HG03066 (cell line): ENCODE measurements around the gene S100A14.
A peak's percentile ranks its signal among the peaks of the same experiment; 100 is the strongest.
"Not testable (repeated sequence)": the region's sequence is repeated elsewhere in the genome, so short reads cannot be mapped to it uniquely, and the experiment has no call there.

Experiments
- ATAC-seq: cut with Tn5 transposase; IDR thresholded peaks from one replicate; pipeline ENCODE4 v1.9.1; 2021; ENCODE audit warnings: low read depth; ENCODE audit not compliant: unreplicated experiment

The S100A14 gene

DNA sequence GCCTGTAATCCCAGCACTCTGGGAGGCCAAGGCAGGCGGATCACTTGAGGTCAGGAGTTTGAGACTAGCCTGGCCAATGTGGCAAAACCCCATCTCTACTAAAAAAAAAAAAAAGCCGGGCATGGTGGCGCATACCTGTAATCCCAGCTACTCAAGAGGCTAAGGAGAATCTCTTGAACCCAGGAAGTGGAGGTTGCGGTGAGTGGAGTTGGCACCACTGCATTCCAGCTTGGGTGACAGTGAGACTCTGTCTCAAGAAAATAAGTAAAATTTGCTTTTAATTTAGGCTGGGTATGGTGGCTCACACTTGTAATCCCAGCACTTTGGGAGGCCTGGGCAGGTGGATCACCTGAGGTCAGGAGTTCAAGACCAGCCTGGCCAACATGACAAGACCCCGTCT is 24.1 kb upstream of the S100A14 start:
- not testable (repeated sequence) for ATAC-seq

DNA sequence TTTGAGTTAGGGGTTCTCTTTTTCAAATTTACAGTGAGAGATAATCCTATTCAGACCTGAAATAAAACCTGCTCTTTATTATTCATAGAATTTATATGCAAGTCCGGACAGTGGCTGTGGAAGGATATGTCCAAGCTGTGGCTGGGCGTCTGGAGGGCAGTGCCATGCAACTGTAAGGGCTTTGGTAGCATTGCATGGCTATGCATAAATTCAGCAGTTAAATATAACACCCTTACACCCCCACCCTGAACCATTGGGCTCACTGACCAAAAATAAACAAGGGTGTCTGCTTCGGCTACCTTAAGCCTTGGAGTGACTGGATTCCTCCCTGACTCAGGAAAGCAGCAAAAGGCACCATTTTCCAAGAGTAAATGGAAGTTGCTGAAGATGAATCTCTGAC is 23.2 kb upstream of the S100A14 start:
- no peak for ATAC-seq

DNA sequence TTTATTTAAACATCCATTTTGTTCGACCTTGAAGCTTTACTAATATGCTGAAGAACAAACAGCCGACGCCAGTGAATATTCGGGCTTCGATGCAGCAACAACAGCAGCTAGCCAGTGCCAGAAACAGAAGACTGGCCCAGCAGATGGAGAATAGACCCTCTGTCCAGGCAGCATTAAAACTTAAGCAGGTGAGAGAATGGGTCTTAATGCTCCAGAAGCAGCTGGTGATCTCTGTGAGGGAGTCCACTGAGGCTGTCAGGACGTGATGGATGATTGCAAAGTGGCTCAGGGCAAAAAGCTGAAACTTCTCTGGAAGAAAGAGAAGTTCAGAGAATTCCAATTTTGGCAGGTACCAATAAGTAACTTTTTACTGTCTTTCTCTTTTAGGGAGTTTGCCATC is 22.1 kb upstream of the S100A14 start:
- ATAC-seq: no peak

DNA sequence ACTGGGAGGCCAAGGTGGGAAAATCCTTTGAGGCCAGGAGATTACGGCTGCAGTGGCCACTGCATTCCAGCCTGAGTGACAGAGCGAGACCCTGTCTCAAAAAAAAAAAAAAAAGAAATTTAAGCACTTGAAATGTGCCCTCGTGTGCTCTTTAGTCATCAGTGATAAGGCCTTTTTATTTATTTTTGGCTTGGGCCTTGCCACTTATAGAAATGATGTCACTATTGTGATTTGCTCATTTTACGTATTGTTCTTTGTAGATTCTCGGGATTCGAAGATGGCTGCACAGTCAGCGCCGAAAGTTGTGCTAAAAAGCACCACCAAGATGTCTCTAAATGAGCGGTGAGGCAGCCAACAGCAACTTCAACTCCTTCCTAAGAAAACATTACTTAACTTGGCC is 20.2 kb upstream of the S100A14 start:
- ATAC-seq: no peak

DNA sequence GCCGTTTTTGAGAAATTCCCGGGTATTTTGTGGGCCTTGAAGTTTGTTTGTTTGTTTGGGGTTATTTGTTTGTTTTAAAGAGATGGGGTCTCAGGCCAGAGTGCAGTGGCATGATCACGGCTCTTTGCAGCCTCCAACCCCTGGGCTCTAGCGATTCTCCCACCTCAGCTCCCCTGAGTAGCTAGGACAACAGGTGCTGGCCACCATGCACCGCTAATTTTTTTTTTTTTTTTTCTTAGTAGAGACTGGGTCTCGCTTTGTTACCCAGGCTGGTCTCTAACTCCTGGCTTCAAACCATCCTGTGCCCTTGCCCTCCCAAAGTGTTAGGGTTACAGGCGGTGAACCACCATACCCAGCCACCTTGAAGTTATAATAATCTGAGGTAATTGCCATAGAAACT is 19.7 kb upstream of the S100A14 start:
- ATAC-seq: no peak

DNA sequence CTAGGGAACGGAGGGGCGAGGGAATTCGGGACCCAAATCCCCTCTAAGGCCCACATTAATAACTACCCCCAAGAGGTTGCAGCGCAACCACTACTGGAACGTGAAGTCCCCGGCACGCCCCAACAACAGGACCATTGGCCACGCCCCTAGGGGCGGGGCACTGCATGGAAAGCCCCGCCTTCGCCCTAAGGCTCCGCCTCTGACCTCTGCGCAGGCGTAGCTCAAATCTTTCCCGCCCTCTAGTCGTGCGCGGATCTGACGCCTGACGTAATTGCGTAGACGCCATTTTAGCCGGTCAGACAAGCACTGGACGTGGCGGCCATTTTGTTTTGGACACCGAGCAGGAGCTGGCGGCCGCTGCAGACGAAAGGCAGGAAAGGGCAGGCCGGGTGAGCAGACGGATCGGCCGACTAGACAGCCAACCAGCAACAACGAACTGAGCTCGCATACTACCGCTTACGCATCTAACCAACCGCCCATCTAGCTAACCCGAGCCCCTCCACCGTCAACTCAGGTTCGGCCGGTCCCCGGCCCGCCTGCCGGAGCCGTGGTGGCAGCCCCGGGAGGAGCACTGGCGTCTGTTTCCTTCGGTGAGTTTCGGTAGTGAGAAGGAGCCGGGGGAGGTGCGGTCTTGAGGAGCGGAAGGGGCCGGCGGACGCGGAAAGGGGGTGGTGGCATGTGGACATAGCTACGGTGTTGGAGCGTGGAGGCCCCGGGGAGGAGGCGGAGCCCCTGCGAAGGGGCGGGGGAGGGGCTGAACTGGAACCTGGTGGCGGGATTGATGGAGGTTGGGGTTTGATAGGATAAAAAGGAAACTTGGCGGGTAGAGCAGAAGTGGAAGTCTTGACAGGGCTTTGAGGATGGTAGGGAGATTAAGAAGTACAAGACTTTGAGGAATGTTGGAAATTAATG is 17.9 kb upstream of the S100A14 start, which contains the start of gene CHTOP:
CHTOP (plus strand) TSS at position 313 of the 912 bp plus-strand sequence. CDS start 2,523 bp downstream, outside the sequence.
- peak; percentile 87 for ATAC-seq

DNA sequence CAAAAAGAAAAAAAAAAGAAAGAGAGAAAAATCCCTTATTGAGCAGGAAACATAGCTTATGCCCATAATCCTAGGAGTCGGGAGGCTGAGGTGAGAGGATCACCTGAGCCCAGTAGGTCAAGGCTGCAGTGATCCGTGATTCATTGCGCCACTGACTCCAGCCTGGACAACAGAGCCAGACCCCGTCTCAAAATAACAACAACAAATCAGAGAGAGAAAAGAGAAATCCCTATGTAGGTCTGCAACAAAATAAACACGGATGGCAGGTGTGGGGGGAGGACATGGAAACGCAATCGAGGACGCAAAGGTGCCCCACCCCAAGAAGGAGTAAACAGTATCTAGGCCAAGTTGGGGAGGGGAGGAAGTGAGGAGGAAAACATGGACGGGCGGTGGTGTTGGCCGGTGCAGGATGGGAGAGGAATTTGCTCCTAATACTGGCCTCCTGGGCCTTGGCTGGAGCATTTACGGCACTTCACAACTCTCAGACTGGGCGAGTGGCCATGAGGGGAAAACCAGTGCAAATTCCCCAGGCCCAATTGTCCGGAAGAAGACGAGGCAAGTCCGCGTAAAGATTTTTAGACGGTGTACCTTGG is 17.1 kb upstream of the S100A14 start:
- no peak for ATAC-seq

DNA sequence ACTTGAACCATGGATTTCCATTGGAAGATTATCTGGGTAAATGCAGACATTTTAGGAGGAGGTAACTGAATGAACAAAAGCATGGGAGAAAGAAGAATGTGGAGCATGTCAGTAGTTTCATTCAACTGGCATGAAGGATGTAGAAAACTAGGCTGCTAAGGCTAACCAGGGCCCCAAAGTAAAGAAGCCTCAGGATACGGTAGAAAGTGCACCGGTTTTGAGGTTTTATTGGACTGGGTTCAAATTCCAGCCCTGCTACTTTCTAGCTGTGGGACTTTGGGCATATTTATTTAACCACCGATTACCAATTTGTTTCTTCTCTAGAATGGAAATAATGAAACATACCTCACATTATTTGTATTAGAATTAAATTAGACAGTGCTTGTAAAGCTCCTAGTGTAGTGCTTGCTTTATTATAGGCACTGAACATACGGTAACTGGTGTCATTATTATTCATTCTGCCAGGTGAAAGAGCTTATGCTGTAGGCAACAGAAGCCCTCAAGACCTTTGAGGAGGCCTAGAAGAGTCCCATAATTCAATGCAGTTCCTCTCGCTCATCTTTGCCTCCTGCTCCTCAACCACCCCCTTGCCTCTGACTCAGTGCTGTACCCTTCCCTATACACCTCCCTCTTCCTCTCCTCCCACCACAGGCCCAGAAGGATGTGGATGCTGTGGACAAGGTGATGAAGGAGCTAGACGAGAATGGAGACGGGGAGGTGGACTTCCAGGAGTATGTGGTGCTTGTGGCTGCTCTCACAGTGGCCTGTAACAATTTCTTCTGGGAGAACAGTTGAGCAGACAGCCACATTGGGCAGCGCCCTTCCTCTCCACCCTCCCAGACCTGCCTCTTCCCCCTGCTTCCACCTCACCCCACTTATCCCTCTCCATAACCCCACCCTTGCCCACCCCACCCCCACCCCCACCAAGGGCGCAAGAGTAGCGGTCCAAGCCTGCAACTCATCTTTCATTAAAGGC is 15.2 kb upstream of the S100A14 start:
- no peak for ATAC-seq

DNA sequence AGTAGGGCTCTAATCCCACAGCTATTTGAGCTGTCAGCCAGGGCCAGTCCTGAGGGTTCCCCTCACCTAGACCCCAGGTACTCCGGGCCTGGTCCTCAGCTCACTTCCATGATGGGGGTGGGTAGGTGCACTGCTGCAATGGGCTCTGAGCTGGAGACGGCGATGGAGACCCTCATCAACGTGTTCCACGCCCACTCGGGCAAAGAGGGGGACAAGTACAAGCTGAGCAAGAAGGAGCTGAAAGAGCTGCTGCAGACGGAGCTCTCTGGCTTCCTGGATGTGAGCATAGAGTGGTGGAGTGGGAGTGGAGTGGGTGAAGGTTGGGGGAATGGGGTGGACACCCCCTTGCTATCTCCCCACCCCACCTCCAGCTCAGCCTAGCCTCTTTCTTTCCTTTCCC is 14.3 kb upstream of the S100A14 start:
- ATAC-seq: no peak

DNA sequence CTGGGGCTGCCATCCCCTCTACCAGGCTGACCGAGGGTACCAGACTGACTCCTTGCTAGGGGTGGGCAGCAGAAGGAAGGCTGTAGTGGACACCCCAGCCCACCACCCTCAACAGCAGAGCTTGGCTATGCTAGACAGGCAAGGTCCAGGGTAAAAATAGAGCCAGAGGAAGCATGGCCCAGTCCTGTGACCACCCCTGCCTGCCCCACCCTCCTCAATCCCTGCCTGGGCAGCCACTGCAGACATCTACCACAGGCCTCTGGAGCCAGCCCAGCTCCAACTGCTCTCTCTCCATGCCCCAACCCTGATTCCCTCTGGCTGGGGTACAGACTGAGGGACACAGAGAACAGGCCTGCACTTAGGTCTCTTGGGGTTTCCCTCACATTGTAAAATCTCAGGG is 13.8 kb upstream of the S100A14 start:
- no peak for ATAC-seq

DNA sequence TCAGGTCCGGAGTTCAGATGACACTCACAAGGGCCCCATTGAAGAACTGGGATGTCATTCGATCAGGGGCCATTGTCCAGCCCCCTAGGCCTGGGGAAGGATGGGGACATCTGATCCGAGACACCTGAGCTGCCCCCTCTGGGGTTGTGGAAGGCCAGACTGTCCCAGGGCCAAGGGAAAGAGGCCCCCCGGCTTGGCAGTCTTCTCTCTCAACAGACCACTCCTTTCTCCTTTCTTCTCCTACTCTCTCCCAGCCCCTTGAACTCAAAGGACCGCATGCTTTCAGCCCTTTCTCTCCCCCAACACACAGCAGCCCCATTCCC is 13.2 kb upstream of the S100A14 start:
- no peak for ATAC-seq

DNA sequence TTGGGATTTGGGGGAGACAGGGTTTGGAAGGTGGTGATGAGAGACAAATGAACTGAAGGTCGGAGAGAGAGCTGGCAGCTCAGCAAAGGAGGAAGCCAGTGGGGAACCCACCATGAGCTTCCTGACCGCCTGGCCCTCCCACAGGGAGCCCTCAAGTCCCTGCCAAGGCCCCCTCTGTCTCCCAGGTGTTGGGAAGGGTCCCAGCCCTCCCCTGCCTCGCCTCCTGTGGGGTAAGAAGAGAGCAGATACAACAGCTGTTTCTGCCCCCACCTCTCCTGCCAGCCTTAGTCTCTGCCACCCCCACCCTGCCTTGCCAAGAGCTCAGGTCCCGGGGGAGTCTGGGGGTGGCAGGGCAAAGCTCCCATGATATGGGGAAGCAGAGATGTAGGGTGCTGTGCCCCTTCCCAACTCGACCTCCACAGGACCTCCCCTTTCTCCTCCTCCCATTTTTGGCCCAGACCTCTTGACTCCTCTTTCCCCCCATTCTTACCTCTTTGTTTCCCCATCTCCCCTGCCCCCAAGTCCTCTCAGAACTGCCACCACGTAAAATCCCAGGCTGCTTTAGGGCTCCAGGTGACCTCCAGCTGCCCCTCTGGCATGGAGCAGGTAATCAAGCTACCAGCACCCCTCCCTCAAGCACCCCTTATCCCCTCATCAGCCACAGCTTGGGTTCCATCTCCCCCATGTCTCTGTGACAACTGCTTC is 12.7 kb upstream of the S100A14 start:
- ATAC-seq: no peak

DNA sequence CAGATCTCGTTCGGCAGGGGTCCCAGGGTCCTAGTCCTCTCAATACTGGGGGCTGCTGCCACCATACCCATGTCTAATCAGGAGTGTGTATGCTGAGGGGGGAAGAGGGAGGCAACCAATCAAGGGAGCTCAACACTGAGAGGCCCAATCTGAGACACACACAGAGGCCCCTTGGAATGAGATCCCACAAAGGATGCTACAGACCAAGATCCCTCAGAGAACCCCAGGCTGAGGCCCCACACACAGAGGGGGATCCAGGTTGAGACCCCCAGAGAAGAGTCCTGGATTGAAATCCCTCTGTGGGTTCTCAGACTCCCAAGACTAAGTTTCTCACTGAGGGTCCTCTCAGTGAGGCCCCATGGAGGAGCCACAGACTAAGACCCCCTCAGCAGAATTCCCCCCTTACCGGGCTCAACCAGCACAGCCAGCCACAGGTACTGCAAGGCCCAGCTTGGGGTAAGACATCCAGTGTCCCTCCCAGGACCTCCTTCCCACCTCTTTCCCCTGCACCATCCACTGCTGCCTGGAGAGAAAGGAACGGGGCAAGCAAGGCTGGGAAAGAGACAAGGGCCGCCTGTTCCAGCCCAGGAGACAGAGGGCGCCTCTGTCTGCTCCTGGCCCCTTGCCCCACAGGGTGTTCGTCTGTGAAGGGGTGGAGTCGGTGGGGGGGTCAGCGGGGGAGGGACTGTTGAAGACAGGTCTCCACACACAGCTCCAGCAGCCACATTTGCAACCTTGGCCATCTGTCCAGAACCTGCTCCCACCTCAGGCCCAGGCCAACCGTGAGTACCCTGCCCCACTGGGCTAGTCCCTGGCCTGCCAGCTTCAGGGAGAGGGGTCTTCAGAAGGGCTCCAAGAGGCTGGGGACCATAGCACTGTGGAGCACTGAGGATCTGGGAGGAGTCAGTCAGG is 11.8 kb upstream of the S100A14 start, which contains the start of gene S100A1:
S100A1 (plus strand) TSS at position 720 of the 912 bp plus-strand sequence. CDS start 2,088 bp downstream, outside the sequence.
- no peak for ATAC-seq

DNA sequence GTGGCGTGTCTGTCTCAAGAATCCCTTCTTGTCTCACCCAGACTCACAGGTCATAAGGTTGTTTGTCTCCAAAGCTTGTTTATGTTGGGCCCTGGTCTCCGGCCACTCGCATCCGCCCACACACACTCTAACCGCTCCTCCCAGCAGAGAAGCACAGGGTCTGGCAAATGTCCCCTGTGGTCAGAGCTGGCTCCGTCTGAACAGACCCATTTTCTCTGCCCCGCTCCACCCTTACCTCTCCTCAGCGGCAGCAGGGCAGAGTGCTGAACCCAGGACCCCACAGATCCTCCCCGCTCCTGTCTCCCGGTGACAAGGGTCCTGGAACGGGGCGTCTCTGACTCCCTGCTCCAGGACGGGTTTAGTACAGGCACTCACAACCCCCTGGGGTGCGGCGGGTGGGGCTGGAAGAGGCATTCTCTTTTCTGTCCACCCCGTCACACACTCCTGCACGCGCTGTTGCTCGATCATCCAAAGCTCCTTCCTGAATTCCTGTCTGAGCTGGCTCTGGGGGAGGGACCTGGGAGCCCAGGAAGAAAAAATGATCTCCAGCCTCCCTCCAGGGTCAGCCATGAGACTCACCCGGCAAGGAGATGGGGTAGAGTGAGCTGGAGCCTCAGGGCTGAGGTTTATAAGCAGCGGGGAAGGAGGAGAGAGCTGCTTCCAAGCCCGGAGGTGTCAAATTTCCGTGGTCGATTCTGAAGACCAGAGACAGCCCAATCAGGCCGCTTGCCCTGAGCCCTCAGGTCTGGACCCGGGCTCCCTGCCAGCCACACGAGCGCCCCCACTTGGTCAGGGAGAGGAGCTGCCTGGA is 11.0 kb upstream of the S100A14 start, which contains the start of gene S100A13:
S100A13 (minus strand) TSS at position 602 of the 811 bp plus-strand sequence. CDS start 1,033 bp downstream, outside the sequence.
- peak; percentile 70 for ATAC-seq

DNA sequence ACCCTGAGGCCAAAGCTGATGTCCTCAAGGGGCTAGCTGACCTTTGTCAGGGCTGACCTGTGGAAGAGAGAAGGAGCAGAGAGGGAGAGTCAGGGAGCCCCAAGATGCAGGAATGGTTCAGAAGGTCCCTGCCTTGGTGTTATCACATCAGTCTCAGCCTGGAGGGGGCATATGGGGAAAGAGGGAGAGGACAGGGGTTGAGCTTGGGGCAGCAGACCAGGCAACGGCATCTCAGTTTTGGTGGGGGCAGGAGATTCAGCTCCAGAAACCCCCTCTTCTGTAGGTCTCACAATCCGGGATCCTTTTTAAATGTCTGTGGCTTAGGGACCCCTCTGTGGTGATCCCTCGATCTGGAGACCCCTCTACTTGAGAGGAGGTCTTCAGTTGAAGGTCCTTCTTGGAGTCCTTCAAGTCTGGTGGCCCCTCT is 10.4 kb upstream of the S100A14 start:
- no peak for ATAC-seq

DNA sequence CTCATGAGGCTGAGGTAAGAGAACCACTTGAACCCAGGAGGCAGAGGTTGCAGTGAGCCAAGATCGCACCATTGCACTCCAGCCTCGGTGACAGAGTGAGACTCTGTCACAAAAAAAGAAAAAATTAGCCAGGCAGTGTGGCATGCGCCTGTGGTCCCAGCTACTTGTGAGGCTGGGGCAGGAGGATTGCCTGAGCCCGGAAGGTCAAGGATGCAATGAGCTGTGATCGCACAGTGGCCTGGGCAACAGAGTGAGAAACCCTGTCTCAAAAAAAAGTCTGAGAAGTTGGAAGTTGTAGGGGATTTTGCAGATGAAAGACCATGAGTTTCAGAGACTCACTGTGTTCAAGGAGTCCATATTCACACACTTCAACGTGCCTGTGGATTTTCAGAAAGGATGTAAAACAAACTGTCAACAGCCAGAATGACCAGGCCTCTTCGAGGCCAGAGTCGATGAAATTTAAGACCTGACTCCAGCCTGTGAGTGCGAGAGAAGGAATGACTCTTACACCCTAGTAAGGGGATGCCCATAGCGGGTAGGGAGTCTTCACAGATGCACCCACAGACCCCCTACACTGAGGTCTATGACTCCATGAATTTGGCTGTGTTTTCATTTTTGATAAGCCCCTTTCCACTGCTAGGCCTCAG is 9.0 kb upstream of the S100A14 start:
- no peak for ATAC-seq

DNA sequence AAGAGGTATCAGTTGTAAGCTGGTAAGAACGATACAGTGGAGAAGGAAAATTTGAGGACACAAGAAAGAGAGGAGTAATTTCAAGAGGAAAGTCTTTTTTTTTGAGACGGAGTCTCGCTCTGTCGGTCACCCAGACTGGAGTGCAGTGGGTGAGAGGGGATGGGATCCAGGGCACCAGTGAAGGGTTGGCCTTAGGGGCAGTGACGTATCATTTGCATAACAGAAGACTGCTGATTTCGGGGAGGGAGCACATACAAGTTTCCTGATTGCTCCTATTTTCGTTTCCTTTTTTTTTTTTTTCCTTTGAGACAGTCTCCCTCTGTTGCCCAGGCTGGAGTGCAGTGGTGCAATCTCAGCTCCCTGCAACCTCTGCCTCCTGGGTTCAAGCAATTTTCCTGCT is 7.0 kb upstream of the S100A14 start:
- no peak for ATAC-seq

DNA sequence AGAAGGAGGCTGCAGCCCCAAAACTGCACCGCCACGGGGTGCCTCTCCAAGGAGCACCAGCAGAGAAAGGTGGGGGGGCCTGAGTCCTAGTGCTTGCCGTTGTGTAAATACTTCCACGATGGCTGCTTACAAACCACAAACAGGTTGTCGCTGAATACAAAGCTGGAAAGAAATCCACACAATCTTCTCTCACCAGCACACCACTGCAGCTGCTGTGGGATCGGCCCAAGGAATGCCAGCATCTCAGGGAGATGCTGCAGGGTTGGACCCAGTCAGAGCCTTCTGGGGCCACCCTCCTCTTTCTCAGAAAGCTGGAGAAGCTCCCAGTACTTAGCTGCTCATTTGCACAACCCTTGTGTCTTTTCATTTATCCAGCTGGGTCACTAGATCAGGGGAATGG is 3.0 kb upstream of the S100A14 start:
- no peak for ATAC-seq
